Heart left ventricle (tissue), 16 donors: ENCODE results near the gene CD28. TPM values are rescaled to one million over a fixed set of nuclear protein-coding genes. Genes with fewer than 3 reads are reported as not detected.

Experiments used
- ATAC-seq, 4 donors: fragments of 200-7000 bp; cut with Tn5 transposase; one replicate each; pipeline ENCODE4 v1.9.1; 2020 to 2022; ENCODE audit warnings: moderate library complexity in 4 of 4, mild to moderate bottlenecking in 3 of 4, moderate number of reproducible peaks in 1 of 4
- DNase-seq, 5 donors: peaks; one replicate each; pipeline ENCODE4 v3.0.0-alpha.2; 2020
- H3K27ac ChIP-seq, 12 donors: fragments of 200-600 bp; sonication (generic) in 4 of 12; one replicate each; pipeline versions ENCODE4 v1.5.0 to v1.8.0; 2016 to 2022; ENCODE audit warnings: mild to moderate bottlenecking in 2 of 12
- H3K27me3 ChIP-seq, 9 donors: fragments of 200-600 bp; sonication (generic) in 2 of 9; one replicate each; pipeline versions ENCODE4 v1.5.1 to v1.8.0; 2016 to 2022; ENCODE audit warnings: mild to moderate bottlenecking in 3 of 9
- H3K36me3 ChIP-seq, 9 donors: fragments of 200-600 bp; sonication (generic) in 2 of 9; one replicate each; pipeline versions ENCODE4 v1.5.0 to v1.8.0; 2018 to 2022; ENCODE audit warnings: mild to moderate bottlenecking in 2 of 9
- H3K4me1 ChIP-seq, 12 donors: fragments of 200-600 bp; sonication (generic) in 4 of 12; one replicate each; pipeline versions ENCODE4 v1.5.0 to v1.8.0; 2016 to 2022; ENCODE audit warnings: mild to moderate bottlenecking in 3 of 12
- H3K4me3 ChIP-seq, 12 donors: fragments of 200-600 bp; sonication (generic) in 4 of 12; one replicate each; pipeline versions ENCODE4 v1.5.0 to v1.8.0; 2017 to 2022; ENCODE audit warnings: mild to moderate bottlenecking in 9 of 12, moderate library complexity in 4 of 12
- H3K9me3 ChIP-seq, 12 donors: fragments of 200-600 bp; sonication (generic) in 4 of 12; one replicate each; pipeline versions ENCODE4 v1.5.0 to v1.8.0; 2016 to 2022; ENCODE audit warnings: mild to moderate bottlenecking in 1 of 12
- CTCF ChIP-seq, 12 donors: fragments of 200-600 bp; sonication (generic) in 4 of 12; IDR thresholded peaks; one replicate each; pipeline versions ENCODE4 v1.5.0 to v1.8.0; 2018 to 2022; ENCODE audit warnings: antibody characterized with exemption in 12 of 12, mild to moderate bottlenecking in 5 of 12
- POLR2A ChIP-seq, 2 donors: fragments of 450-650 bp; IDR thresholded peaks; one replicate each; pipeline ENCODE4 v1.6.1; 2017; ENCODE audit warnings: antibody characterized with exemption in 2 of 2, mild to moderate bottlenecking in 2 of 2, moderate library complexity in 2 of 2
- WGBS, 4 donors: extraction: QIAGEN DNeasy Blood & Tissue Kit in 2 of 4; methylation state at CpG; one replicate each; pipeline versions ENCODE4 v1.1.5 to v1.1.7; 2013 to 2018; 5-methylcytosine and 5-hydroxymethylcytosine counted together
- intact Hi-C, 10 donors: fragments of 100-400 bp; cut with DNase I; formaldehyde crosslinking; loops; one replicate each; pipeline versions ENCODE4 v1.11.1 to v1.14.2; 2022
- polyA plus RNA-seq, 2 donors: library from polyadenylated mRNA; stranded (reverse); fragments of 200-250 nt; gene quantifications; one replicate each; pipeline ENCODE4 v1.2.3, GENCODE V29; 2013
- total RNA-seq, 9 donors: library from RNA; depleted of rRNA in 2 of 9; stranded (reverse); fragments of >200 nt in 2 of 9; fragmentation: NEBNext Ultra II Directional in 3 of 9; extraction: Animal tissue kit (Norgen Biotek cat#: 25700) in 3 of 9; gene quantifications; one replicate each; pipeline versions ENCODE4 v1.1.0 to v1.2.4, GENCODE V29; 2016 to 2023
- donor health status: ischemic (EF 13 %, LVEDD 7.1; RV severe dilation, severe dysfunction).
- donor health status: healthy with polysubstance abuse.
- donor health status: DM: no; HTN: yes; CAD: no.
- donor health status: DM: no; HTN: no; CAD: no.
- donor health status: ischemic (EF 25% LVEDD 6.9; RV normal size, moderate dysfunction).
- donor health status: ischemic (EF 25% LVEDD 5.7; RV mildly dilated, moderate dysfunction).
- donor health status: healthy.
- donor health status: DM: yes; HTN: yes; CAD: no.
- donor health status: ischemic (EF 35%, LVEDD 5.7; RV mildly dilated, moderate dysfunction).
- donor health status: nonischemic (EF 11% LVEDD 7.7; RV severe dilation, severe dysfunction).
- donor health status: DM: yes; HTN: yes; CAD: no.
- donor health status: PGD.
- donor health status: ischemic (EF 29% LVEDD 5.4; RV normal size, mild dysfunction).
- donor health status: nonischemic (EF 23%, LVEDD 6.1; RV moderate dilation, normal function).

The CD28 gene
- total and polyA plus RNA-seq, 11 donors, result 0.08 to 11.2 (median 0.81) TPM

DNA sequence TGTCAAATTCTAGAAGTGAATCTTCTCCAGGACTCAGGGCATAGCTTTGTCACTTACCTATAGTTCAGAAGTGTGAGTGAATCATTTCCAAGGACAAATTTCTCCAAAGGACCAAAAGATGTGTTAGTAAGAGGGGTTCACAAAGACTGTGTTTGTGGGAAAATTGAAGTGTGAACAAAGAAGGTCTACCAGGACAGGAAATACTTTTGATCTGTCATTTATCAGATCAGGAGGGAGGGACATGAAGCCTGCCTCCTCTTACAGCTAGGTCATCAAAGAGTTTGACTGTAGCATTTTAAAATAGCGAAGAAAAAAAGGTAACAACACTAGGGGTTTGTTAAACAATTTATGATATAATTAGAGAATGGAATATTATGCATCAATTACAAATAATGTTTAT, 2.0 kb upstream of the CD28 start:
- no peaks in the 10 kb centered on the region for H3K27me3 ChIP-seq
- TF ChIP-seq CTCF (IDR thresholded peaks at IDR 0.05) (no peak), POLR2A (IDR thresholded peaks at IDR 0.05) (no peak)
- peaks cover 0 to 19% (median 0%) of the 10 kb centered on the region in 12 donors for H3K4me1 ChIP-seq
- DNase-seq, result no peak
- WGBS, 4 donors, result 89 to 98% (median 93%) methylated on average over 1 of the region's 1 CpG
- H3K4me3 ChIP-seq, result no peak overlapping the region
- intact Hi-C loops, result loop anchor here in 1 of 10 donors (10.0 kb wide), 1 partner anchor 100 kb away; no protein-coding TSS in a partner anchor
- no peak for ATAC-seq
- peaks cover 0 to 21% (median 3%) of the 10 kb centered on the region in 12 donors for H3K9me3 ChIP-seq
- no peak overlapping the region for H3K27ac ChIP-seq
- H3K36me3 ChIP-seq, result no peaks in the 10 kb centered on the region

DNA sequence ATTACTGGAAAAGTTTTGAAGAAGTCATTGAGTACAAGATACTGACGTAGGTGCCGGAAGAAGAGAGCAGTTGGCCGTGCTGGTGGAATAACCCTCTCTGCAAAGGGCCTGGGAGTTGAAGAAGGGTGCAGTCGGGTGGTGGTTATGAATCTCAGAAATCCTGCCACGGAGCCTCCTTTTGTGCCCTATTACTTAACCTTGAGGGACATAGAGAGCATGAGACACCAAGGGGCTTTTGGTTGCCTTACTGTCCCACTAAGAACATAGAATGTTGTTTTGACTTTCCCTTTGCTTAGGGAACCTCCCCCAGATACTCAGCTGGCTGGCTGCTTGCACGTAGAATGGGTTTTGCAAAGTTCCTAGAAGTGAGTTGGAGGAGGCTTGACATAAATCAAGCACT, 1.3 kb upstream of the CD28 start:
- intact Hi-C loops, result loop anchor here in 1 of 10 donors (10.0 kb wide), 1 partner anchor 100 kb away; no protein-coding TSS in a partner anchor
- H3K9me3 ChIP-seq, result peaks cover 0 to 21% (median 3%) of the 10 kb centered on the region in 12 donors
- DNase-seq (no peak), ATAC-seq (no peak)
- no peaks in the 10 kb centered on the region for H3K27me3 ChIP-seq
- H3K4me3 ChIP-seq, result no peak overlapping the region
- WGBS, 4 donors, result 88 to 89% (median 88%) methylated on average over 6 of the region's 6 CpGs
- TF ChIP-seq POLR2A (IDR thresholded peaks at IDR 0.05) (no peak), CTCF (IDR thresholded peaks at IDR 0.05) (no peak)
- no peaks in the 10 kb centered on the region for H3K36me3 ChIP-seq
- H3K27ac ChIP-seq, result peak overlapping the region in 1 of 12 donors; percentile 35
- H3K4me1 ChIP-seq, result peaks cover 0 to 26% (median under 1%) of the 10 kb centered on the region in 12 donors

GRCh38 chr2:203707530-203707929, 1.1 kb downstream of the CD28 start:
- no peak for ATAC-seq
- H3K27ac ChIP-seq, result peak overlapping the region in 3 of 12 donors; percentile 8 to 73 (median 10)
- H3K9me3 ChIP-seq, result peaks cover 0 to 12% (median 3%) of the 10 kb centered on the region in 12 donors
- peaks cover 0 to 38% (median 2%) of the 10 kb centered on the region in 12 donors for H3K4me1 ChIP-seq
- no peaks in the 10 kb centered on the region for H3K27me3 ChIP-seq
- WGBS, 4 donors, result 93 to 97% (median 96%) methylated on average over 5 of the region's 5 CpGs
- no peaks in the 10 kb centered on the region for H3K36me3 ChIP-seq
- peak overlapping the region in 3 of 12 donors; percentile 13 to 47 (median 28) for H3K4me3 ChIP-seq
- DNase-seq, result no peak
- TF ChIP-seq POLR2A (IDR thresholded peaks at IDR 0.05) (no peak), CTCF (IDR thresholded peaks at IDR 0.05) (no peak)
- intact Hi-C loops, result loop anchor here in 1 of 10 donors (10.0 kb wide), 1 partner anchor 97 kb away; no protein-coding TSS in a partner anchor

DNA sequence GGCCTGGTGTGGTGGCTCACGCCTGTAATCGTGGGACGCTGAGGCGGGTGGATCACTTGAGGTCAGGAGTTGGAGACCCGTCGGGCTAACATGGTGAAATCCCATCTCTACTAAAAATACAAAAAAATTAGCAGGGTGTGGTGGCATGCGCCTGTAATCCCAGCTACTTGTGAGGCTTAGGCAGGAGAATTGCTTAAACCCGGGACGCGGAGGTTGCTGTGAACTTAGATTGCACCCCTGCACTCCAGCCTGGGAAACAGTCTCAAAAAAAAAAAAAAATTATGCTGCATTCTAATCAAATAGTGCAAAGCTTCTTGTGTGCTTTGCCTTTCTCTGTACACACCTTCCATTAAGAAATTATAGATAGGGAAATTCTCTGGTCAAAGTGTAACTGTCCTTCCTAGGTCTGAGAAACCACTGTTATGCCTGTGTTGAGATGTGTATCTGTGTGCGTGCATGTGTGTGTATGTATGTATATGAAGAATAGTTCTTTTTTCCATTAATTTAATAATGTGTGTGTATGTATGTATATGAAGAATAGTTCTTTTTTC, 2.5 kb downstream of the CD28 start:
- WGBS, 4 donors, result 91 to 96% (median 95%) methylated on average over 11 of the region's 11 CpGs
- intact Hi-C loops, result loop anchor here in 1 of 10 donors (10.0 kb wide), 1 partner anchor 96 kb away; no protein-coding TSS in a partner anchor

More for the DNA sequence above, 2.5 kb downstream of the CD28 start:
- H3K36me3 ChIP-seq, result no peaks in the 10 kb centered on the region
- peaks cover 0 to 45% (median 2%) of the 10 kb centered on the region in 12 donors for H3K4me1 ChIP-seq
- H3K9me3 ChIP-seq, result no peaks in the 10 kb centered on the region
- peak overlapping the region in 3 of 12 donors; percentile 3 to 47 (median 3) for H3K4me3 ChIP-seq
- peak in 1 of 5 donors; percentile 36 for DNase-seq
- H3K27me3 ChIP-seq, result no peaks in the 10 kb centered on the region
- no peak for ATAC-seq
- TF ChIP-seq POLR2A (IDR thresholded peaks at IDR 0.05) (no peak), CTCF (IDR thresholded peaks at IDR 0.05) (no peak)
- H3K27ac ChIP-seq, result peak overlapping the region in 1 of 12 donors; percentile 73
